GM03348 (cell line): ENCODE results near the gene OTOP2.
A peak's percentile ranks its signal among the peaks of the same experiment; 100 is the strongest.

Experiments
- DNase-seq: peaks from one replicate; pipeline ENCODE4 v3.0.0; 2012; ENCODE audit warnings: low spot score

The OTOP2 gene

DNA sequence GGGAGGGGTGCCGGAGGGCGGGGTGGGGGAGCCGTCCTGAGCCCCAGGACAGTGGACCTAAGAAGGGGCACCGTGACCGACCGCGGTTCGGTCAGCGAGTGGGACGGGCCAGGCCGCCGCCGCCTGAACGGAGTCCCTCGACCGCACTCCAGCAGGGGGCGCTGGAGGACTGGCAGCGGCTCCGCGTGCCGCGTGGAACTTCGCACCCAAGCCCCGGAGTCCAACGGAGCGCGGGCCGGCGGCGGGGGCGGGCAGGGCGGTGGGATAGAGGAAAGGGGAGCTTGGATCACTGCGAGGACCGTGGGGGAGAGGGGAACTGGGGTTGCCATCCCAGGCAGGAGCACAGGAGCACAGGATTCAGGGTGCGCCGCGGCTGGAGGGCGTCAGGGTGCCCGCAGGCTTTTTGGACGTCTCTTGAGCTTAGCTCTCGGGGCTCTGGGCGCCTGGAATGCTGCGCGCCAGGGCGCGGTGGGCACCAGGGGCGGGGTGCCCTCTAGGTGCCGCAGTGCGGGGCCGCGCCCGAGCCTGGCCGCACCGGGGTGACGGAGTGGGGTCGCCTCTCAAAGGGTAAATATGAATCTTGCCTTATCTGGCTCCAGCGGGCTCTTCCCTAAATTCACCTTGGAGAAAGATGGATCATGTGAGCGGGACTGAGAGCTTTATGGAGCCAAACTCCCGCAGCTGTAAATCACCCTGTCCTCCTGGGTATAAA lies 379 bp upstream of the OTOP2 start:
- DNase-seq = peak; percentile 89

DNA sequence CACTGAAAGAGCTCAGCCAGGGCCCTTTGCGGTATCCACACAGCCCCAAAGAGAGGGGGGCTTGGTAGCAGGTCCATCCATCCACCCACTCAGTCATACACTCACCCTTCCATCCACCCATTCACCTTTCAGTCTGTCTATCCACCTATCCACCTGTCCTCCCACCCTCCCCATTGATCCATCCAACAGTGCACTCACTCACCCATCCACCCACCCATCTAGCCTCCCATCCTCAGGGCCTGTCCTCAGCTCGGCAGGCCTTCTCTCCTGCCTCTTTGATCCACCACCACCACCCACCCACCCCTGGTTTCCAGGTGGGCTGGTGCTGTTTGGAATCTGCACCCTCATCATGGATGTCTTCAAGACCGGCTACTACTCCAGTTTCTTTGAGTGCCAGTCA lies 1.2 kb downstream of the OTOP2 start:
- no peak for DNase-seq

DNA sequence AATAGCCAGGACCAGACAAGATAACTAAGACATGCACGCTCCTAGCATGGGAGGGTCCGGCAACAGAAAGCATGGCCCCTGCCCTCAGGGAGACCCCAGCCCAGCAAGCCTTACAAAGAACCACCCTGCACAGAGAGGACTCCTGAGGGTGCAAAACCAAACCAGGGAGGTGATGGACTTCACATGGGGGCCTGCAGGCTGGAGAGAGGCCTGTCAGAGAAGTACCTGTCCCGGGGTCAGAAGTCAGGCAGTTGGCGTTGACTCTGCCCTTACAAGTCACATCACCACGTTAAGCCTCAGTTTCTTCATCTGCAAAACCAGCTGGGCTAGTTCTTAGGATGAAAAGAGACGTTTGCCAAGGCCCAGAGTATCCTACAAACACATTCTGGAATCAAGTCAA lies 4.7 kb downstream of the OTOP2 start:
- DNase-seq = no peak

DNA sequence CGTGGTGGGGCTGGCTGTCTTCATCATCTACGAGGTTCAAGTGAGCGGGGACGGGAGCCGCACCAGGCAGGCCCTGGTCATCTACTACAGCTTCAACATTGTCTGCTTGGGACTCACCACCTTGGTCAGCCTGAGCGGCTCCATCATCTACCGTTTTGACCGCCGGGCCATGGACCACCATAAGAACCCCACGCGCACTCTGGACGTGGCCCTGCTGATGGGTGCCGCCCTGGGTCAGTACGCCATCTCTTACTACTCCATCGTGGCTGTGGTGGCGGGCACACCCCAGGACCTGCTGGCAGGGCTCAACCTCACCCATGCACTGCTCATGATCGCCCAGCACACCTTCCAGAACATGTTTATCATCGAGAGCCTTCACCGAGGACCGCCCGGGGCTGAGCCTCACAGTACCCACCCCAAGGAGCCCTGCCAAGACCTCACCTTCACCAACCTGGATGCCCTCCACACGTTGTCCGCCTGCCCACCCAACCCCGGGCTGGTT lies 6.5 kb downstream of the OTOP2 start:
- no peak for DNase-seq

DNA sequence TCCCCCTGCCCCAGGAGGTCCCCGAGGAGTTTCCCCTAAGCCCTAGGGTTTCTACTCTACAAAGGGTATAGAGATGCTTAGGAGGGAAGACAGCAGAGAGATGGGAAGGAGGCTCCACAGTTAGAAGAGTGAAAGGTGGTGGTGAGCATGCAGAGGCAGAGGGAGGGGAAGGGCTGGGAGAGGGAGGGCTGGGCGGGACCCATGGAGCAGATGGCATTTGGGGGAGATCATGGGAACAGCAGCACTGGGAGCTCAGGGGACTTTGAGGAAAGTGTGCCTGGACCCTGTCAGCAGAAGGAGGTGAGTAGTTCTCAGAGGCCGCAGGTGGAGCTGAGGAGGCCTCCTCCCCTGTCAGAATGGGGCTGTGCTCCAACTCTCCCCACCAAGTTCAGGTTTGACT lies 11.0 kb downstream of the OTOP2 start:
- no peak for DNase-seq

DNA sequence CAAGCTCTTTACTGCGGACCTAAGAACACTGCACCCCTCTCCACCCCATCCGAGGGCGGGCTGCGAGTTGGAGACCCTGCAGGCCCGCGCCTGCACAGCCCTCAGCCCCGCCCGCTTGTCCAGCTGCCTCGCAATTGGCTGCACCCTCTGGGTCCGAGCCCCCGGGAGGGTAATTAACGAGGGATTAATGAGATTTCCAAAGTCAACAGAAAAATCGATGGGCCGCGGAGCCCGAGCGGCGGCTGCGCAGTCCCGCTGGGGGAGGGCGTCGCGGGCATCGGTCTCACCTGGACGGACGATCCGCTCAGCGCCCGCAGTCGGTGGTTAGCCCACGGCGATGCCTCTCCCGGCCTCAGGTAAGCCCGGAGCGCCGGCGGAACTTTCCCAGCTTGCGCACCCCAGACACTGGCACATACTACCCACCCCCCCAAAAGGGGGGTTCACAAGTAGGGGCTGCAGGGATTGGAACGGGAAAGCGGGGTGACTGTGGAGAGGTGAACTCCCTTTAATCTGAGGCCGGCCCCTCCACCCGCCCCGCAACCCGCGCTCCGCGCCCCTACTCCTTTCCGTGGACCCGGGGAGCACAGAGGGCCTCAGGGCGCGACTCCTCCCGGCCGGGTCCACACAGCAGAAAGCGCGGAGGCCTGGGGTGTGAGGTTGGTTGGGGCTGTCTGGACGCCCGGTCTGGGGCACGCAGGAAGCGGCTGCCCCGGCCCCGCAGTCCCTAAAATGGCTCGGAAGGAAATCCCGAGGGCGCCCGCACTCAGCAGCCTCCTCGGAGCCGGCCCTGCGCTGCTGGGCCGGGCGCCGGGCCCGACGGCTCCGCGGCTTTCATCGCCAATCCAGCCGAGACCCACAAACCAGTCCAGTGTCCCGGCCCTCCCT lies 11.8 kb downstream of the OTOP2 start, which contains the start of gene OTOP3:
Gene OTOP3 (plus strand): TSS at position 314 of the 885 bp plus-strand sequence. CDS start 24 bp downstream, at position 338.
- no peak for DNase-seq

DNA sequence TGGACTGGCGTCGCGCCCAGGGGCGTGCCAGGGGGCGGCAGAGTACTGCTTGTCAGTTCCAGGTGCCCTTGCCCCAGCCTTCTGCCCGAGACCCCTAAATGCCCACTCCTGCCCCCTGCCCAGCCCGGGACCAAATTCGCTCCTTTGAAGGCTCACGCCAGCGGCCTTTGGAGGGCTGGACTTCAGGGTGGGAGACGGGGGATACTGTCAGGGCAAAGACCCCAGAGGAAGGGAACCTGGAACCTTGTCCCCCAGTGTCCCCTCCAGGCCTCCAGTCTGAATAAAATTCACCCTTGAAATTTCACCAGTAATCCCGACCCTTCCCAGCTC lies 12.4 kb downstream of the OTOP2 start:
- DNase-seq = no peak

DNA sequence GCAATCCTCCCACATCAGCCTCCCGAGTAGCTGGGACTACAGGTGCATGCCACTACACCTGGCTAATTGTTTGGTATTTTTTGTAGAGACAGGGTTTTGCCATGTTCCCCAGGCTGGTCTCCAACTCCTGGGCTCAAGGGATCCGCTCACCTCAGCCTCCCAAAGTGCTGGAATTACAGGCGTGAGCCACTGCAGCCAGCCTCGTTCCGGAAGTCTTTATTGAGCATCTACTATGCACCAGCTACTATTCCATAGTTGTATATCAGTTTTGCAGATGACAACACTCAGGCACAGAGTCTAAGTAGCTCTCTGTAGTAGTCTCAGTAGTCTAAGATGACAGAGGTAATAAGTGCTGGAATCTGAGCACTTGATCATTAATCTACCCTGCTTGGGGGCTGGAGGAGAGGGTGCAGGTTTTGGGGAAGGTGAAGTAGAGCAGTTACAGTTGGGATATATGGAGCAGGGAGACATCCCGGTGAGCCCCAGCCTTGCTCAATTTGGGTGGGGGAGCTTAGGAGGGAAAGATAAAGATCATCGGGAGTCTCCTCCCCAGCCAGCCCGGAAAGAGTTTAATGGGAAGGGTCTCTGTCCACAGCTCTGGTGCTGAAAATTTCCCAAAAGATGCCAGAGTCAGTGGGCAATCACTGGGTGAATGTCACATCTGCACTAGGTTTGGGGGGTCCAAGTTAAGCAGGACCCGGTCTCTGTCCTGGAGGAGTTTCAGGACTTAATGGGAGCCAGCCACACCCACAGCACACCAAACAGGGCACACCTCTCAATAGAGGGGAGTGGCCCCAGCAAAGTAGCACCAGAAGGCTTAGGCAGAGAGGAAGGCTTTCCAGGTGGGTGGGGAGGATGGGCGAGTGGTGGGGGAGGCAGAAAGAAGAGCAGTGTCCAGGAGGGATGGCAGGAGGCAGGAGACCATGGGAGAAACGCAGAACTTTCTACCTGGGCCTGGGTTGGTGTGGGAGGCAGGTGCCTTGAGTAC lies 13.3 kb downstream of the OTOP2 start:
- no peak for DNase-seq

DNA sequence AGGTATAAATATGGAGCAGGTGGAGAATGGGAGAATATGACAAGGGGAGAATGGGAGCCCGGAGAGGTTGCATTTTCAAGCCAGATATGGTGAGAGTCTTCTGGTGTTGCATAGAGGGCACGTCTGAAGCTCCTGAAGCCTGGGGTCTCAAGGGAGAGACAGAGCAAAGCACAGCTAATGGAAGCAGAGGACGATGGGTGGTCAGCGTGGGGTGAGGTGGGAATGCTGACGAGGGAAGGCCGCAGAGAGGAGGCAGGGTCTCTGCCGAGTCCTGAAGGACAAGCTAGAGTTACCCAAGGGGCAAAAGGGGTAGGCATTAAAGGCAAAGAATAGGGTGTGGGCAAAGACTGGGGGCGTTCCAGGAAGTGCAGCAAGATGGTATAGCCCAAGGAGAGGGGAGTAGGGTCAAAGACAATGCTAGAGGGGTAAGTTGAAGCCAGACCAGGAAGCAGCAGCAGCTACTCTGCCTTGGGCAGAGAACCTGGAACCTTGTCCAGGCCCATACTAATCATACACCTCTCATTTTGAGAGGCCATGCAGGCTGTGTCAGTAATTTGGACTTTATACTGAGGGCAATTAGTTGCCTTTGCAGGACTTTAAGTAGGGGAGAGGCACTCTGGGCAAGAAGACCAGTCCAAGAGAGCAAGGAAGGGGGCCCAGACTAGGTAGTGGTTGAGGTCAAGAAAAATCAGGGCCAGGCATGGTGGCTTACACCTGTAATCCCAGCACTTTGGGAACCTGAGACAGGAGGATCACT lies 14.3 kb downstream of the OTOP2 start:
- DNase-seq = no peak

DNA sequence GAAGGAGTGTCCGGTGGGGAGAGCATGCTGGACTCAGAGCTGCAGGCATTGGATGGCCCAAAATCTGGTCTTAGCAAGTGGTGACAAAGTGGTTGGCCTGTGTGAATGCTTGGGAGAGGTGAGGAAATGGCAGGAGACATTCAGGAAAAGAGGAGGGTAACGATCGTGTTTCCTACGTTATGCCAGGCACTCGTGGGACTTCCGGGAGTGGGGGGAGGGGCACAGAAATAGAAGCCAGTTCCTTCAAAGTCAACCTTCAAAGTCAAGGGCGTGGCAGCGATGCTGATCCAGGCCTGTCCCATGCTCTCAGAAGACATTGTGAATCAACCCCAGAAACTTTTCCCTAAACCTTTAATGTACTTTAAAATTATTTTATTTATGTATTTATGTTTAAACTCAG lies 15.5 kb downstream of the OTOP2 start:
- no peak for DNase-seq

DNA sequence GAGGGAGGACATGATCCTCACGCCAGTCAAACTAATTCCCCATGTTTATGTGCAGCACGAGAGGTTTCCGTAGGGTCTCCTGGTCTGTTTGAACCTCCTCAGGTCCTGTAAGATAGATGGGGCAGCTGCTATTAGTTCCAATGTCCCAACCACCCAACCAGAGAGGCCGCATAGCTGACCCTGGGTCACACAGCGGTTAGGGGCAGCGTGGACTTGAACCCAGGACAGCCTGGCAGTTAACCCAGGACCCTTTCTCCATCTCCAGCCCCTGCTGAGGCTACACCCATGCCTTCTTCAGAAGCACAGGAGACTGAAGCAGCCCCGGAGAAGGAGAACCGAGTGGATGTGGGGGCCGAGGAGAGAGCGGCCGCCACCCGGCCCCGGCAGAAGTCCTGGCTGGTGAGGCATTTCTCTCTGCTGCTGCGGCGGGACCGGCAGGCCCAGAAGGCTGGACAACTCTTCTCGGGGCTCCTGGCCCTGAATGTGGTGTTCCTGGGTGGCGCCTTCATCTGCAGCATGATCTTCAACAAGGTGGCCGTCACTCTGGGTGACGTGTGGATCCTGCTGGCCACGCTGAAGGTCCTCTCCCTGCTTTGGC lies 17.2 kb downstream of the OTOP2 start:
- no peak for DNase-seq

DNA sequence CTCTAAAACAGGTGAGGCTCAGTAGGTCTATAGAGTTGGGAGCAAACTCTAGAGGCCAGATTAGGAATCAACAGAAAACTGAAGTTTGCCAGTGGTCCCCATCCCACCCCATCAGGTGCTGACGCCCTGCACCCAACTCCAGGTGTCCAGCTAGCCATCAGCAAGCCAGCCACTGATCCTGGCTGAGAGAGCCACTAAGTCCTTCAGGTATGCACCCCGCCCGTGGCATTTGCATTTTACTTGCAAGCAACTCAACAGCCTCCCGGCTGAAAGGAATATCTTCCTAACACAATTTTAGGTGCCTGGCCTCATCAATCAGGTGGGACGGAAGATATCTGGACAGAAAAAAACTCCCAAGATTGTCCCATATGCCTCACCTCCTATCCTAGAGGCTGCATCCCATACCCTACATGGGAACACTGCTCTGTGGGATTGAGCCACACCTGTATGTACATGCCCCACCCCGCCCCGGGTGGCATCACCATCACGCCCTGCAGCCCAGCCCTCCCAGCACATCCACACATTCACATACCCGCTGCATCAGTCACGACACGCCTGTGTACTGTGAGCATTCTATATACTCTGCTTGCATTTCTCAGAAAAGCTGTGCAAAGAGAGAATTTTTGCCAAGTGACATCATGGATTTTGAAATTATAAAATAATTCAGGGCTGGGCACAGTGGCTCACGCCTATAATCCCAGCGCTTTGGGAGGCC lies 19.9 kb downstream of the OTOP2 start:
- no peak for DNase-seq

DNA sequence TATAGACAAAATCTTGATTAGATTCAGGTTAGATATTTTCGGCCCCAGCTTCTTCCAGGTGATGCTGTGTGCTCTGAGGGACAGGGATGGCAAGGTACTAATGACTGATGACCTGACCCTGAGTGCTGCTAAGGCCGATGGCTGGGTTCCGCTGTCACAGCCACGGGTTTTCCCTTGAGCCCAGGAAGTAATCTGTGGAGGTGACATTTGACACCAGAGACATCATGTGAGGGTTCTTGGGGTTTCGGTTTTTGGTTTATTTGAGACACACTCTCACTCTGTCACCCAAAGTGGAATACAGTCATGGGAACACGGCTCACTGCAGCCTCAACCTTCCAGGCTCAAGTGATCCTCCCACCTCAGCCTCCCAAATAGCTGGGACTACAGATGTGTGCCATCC lies 21.5 kb downstream of the OTOP2 start:
- no peak for DNase-seq

DNA sequence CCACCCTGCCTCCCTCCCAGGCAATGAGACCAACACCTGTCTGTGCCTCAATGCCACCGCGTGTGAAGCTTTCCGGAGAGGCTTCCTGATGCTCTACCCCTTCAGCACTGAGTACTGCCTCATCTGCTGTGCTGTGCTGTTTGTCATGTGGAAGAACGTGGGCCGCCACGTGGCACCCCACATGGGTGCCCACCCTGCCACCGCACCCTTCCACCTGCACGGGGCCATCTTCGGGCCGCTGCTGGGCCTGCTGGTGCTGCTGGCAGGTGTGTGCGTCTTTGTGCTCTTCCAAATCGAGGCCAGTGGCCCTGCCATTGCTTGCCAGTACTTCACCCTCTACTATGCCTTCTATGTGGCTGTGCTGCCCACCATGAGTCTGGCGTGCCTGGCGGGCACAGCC lies 22.6 kb downstream of the OTOP2 start:
- no peak for DNase-seq

DNA sequence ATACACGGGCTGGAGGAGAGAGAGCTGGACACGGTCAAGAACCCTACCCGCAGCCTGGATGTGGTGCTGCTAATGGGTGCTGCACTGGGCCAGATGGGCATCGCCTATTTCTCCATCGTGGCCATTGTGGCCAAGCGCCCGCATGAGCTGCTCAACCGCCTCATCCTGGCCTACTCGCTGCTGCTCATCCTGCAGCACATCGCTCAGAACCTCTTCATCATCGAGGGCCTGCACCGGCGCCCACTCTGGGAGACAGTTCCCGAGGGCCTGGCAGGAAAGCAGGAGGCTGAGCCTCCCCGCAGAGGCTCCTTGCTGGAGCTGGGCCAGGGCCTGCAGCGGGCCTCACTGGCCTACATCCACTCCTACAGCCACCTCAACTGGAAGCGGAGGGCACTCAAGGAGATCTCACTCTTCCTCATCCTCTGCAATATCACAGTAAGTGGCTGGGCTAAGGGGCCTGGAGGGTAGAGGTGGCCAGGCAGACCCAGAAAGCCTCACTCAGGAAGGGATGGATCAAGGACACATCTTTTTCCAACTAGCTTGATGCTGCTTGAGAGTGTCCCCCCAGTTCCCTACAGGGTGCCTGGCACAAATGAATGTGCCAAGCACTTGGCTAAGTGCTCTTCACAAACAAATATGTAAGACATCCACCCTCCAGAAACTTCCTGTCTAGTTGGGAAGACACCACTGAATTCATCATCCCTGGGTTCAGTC lies 23.1 kb downstream of the OTOP2 start:
- DNase-seq = no peak

DNA sequence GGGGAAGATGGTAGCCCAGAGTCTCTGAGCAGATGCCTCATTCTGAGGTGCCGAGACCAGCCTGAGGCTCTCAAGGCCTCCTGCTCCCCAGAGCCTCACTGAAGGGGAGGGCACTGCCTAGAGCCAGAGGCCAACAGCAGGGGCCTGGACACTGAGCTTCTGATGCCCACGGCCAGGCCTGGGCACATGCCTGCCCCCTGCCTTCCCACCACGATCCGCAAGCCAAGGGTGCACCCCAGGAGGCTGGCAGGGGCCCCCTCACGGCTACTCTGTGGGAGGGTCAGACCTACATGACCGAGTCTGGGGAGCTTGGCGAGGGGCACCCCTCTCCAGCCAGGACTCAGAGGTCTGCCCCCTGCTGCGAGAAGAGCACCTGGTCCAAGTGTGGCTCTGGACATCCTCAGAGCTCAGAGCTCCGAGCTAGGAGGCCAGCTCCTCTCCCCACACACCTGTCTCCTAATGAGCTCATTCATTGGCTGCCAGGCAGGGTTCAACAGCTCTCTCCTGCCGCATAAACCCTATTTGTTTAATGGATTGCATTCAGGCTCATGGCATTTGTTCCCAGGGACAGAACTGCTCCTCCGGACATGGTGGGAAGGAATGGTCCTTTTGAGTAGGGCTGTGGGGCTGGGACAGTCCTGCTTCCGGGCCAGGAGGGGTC lies 25.5 kb downstream of the OTOP2 start:
- DNase-seq = no peak

DNA sequence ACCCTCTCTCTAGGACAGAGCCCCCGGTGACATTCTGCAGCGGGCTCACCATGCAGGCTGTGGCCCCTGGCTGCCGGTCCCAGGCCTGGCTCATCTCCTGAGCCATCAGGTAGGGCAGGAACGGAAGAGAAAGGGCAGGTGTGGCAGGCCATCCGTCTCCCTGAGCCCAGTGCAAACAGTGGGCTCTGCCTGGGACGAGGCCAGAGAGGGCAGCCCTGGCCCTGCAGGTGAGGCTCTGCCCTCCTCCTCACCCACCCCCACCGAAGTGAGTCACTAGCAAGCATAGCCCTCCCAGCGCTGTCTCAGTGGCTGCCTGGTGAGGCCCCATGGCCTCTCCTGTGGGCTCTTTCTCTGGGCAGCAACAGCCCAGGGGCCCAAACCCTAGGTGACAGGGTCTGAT lies 26.1 kb downstream of the OTOP2 start:
- DNase-seq = no peak

DNA sequence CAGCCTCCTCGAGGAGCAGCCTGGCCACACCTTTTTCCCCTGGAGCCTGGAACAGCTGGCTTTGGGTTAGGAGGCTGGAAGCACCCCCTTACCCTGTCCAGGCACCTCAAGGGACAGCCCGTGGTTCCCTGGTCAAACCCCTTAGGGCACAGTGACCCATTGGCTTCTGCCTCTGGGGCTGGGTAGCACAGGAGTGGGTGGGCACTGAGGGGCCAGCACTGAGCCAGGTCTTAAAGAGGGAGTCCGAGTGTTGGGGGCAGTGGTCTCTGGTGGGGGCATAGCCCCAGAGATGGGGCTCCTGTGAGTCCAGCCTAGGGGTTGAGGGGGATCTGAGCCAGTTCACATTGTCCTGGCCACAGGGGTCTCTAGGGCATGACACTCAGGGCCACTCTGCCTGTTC lies 27.0 kb downstream of the OTOP2 start:
- no peak for DNase-seq
